Erythroblast (primary cell): ENCODE results near the gene CDX1.

Experiments used
- GATA1 ChIP-seq: IDR thresholded peaks from 2 replicates; pipeline ENCODE4 v1.6.1; 2011; ENCODE audit warnings: low read depth, mild to moderate bottlenecking, control low read depth, low read length, moderate library complexity
- POLR2A ChIP-seq: IDR thresholded peaks from 2 replicates; pipeline ENCODE4 v1.6.1; 2011; ENCODE audit warnings: mild to moderate bottlenecking, low read length

- no peak for TF ChIP-seq POLR2A
- TF ChIP-seq GATA1: no peak
These were observed 52.6 kb downstream of the CDX1 start for GRCh38 chr5:150219142-150219541.
